ENCODE results near the gene TMEM88. TPM values are rescaled to one million over a fixed set of nuclear protein-coding genes. Genes with fewer than 3 reads are reported as not detected.

Gene TMEM88
- total and polyA plus RNA-seq, 4 donors, result 0.65 to 4.6 (median 3.7) TPM

DNA sequence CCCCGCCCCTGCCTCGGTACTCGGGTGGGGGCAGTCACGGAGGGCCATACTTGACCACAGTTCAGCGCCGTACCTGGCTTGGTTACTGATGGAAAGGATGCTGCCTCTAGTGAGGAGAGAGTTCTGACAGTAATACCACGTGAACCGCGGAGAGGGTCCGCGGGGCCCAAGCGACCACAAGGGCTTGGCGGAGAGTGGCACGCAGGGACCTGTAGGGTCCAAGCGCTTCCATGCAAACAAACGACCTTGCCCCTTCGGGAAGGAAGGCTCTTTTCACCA, 11.7 kb upstream of the TMEM88 start (continued):
- TF ChIP-seq, protein P1, sequence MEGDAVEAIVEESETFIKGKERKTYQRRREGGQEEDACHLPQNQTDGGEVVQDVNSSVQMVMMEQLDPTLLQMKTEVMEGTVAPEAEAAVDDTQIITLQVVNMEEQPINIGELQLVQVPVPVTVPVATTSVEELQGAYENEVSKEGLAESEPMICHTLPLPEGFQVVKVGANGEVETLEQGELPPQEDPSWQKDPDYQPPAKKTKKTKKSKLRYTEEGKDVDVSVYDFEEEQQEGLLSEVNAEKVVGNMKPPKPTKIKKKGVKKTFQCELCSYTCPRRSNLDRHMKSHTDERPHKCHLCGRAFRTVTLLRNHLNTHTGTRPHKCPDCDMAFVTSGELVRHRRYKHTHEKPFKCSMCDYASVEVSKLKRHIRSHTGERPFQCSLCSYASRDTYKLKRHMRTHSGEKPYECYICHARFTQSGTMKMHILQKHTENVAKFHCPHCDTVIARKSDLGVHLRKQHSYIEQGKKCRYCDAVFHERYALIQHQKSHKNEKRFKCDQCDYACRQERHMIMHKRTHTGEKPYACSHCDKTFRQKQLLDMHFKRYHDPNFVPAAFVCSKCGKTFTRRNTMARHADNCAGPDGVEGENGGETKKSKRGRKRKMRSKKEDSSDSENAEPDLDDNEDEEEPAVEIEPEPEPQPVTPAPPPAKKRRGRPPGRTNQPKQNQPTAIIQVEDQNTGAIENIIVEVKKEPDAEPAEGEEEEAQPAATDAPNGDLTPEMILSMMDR (IDR thresholded peaks at IDR 0.05; ENCODE audit: low read depth, low read length, missing input control), result no peak

DNA sequence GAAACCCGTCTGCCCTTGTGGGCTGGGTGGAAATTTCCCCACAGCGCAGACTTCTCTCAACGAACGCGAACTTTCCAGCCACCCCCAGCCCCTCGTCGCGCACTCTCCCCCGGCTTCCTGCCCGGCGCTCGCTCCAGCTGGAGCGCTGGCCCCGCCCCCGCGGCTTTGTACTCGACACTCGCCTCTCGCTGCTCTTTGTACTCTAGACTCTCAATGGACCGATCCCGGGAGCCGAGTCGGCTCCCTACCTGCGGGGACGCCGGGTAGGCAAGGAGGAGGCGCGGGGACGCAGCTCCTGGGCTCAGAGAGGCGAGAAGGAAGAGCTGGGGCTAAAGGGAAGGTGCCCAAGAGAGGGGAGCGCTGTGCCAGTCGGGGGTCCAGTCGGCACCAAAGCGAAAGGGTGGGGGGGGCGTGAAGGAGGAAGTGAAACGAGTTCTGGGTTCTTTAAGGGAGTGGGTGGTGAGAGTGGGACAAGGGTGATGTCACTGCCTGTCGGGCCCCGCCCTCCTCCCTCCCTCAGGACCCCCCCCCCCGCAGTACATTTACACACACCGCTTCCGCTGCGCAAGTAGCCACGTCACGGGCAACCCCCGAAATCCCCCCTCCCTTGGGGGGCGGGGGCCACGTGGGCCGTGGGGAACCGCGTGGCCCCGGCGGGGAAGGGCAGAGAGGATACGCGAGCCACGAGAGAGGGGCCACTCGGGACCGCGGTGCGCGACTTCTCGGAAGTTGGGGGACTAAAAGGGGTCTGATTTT, 11.2 kb upstream of the TMEM88 start:
- DNase-seq (ENCODE audit: low spot score), result peak; percentile 80
- H3K9ac ChIP-seq (ENCODE audit: low read depth in 1 of 2, low read length in 2 of 2), result peak overlapping the region; percentile 96 to 100
- TF ChIP-seq NR2F2 (IDR thresholded peaks at IDR 0.05), result no peak
- TF ChIP-seq HNF4A (conservative IDR thresholded peaks at IDR 0.05), result peak; percentile 89 to 94
- TF ChIP-seq GABPA (IDR thresholded peaks at IDR 0.05 in 1 of 2, conservative IDR thresholded peaks at IDR 0.05 in 1 of 2), result peak in 1 of 2 donors; percentile 34
- peak; percentile 65 to 76 for TF ChIP-seq EGR1 (IDR thresholded peaks at IDR 0.05; ENCODE audit: low read depth in 2 of 2)
- TF ChIP-seq TAF1 (conservative IDR thresholded peaks at IDR 0.05), result peak; percentile 74
- TF ChIP-seq, protein P2, sequence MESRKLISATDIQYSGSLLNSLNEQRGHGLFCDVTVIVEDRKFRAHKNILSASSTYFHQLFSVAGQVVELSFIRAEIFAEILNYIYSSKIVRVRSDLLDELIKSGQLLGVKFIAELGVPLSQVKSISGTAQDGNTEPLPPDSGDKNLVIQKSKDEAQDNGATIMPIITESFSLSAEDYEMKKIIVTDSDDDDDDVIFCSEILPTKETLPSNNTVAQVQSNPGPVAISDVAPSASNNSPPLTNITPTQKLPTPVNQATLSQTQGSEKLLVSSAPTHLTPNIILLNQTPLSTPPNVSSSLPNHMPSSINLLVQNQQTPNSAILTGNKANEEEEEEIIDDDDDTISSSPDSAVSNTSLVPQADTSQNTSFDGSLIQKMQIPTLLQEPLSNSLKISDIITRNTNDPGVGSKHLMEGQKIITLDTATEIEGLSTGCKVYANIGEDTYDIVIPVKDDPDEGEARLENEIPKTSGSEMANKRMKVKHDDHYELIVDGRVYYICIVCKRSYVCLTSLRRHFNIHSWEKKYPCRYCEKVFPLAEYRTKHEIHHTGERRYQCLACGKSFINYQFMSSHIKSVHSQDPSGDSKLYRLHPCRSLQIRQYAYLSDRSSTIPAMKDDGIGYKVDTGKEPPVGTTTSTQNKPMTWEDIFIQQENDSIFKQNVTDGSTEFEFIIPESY (IDR thresholded peaks at IDR 0.05), result peak; percentile 29
- TF ChIP-seq, protein P3, sequence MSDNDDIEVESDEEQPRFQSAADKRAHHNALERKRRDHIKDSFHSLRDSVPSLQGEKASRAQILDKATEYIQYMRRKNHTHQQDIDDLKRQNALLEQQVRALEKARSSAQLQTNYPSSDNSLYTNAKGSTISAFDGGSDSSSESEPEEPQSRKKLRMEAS (IDR thresholded peaks at IDR 0.05), result peak; percentile 44
- no peak for TF ChIP-seq FOXA1 (IDR thresholded peaks at IDR 0.05)
- TF ChIP-seq, protein P4, sequence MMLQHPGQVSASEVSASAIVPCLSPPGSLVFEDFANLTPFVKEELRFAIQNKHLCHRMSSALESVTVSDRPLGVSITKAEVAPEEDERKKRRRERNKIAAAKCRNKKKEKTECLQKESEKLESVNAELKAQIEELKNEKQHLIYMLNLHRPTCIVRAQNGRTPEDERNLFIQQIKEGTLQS (IDR thresholded peaks at IDR 0.05), result no peak
- TF ChIP-seq RXRA (IDR thresholded peaks at IDR 0.05), result peak; percentile 57 to 62
- peak in 1 of 2 donors; percentile 53 for TF ChIP-seq JUND (IDR thresholded peaks at IDR 0.05)
- TF ChIP-seq FOXA2 (IDR thresholded peaks at IDR 0.05), result no peak
- peak; percentile 88 for TF ChIP-seq HNF4G (IDR thresholded peaks at IDR 0.05)
- TF ChIP-seq, protein P5, sequence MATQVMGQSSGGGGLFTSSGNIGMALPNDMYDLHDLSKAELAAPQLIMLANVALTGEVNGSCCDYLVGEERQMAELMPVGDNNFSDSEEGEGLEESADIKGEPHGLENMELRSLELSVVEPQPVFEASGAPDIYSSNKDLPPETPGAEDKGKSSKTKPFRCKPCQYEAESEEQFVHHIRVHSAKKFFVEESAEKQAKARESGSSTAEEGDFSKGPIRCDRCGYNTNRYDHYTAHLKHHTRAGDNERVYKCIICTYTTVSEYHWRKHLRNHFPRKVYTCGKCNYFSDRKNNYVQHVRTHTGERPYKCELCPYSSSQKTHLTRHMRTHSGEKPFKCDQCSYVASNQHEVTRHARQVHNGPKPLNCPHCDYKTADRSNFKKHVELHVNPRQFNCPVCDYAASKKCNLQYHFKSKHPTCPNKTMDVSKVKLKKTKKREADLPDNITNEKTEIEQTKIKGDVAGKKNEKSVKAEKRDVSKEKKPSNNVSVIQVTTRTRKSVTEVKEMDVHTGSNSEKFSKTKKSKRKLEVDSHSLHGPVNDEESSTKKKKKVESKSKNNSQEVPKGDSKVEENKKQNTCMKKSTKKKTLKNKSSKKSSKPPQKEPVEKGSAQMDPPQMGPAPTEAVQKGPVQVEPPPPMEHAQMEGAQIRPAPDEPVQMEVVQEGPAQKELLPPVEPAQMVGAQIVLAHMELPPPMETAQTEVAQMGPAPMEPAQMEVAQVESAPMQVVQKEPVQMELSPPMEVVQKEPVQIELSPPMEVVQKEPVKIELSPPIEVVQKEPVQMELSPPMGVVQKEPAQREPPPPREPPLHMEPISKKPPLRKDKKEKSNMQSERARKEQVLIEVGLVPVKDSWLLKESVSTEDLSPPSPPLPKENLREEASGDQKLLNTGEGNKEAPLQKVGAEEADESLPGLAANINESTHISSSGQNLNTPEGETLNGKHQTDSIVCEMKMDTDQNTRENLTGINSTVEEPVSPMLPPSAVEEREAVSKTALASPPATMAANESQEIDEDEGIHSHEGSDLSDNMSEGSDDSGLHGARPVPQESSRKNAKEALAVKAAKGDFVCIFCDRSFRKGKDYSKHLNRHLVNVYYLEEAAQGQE (IDR thresholded peaks at IDR 0.05), result peak; percentile 78
- peak; percentile 89 for TF ChIP-seq SP1 (IDR thresholded peaks at IDR 0.05)
- TF ChIP-seq, protein P1 (IDR thresholded peaks at IDR 0.05; ENCODE audit: low read depth, low read length, missing input control), result no peak
- no peak for TF ChIP-seq RAD21 (IDR thresholded peaks at IDR 0.05)
- TF ChIP-seq YY1 (IDR thresholded peaks at IDR 0.05), result peak; percentile 76
- no peaks in the 10 kb centered on the region for H3K27me3 ChIP-seq (ENCODE audit: control insufficient read depth in 4 of 4, insufficient read depth in 4 of 4, low read length in 3 of 4)
- H3K27ac ChIP-seq (ENCODE audit: low read depth in 1 of 2, low read length in 2 of 2), result peak overlapping the region; percentile 99 to 100
- H3K4me3 ChIP-seq (ENCODE audit: low read depth in 1 of 3, low read length in 3 of 3), result peak overlapping the region; percentile 66 to 97 (median 90)
- H3K36me3 ChIP-seq (ENCODE audit: control insufficient read depth in 4 of 4, insufficient read depth in 3 of 4, low read depth in 1 of 4, low read length in 3 of 4), result peaks cover 3 to 17% (median 7%) of the 10 kb centered on the region in 4 donors
- under 1% methylated on average over 61 of the region's 61 CpGs for WGBS
- no peaks in the 10 kb centered on the region for H3K9me3 ChIP-seq (ENCODE audit: control insufficient read depth in 4 of 4, low read length in 3 of 4)
- H3K4me1 ChIP-seq (ENCODE audit: control insufficient read depth in 4 of 4, insufficient read depth in 4 of 4, low read length in 3 of 4), result peaks cover 0 to 45% (median 28%) of the 10 kb centered on the region in 4 donors

Data from liver (tissue), 9 donors.